Activated CD8-positive, alpha-beta memory T cell treated with anti-CD3 and anti-CD28 coated beads, Interleukin-2, amount 50 U/mL, for 24 hours (primary cell): Measurements from ENCODE around the gene STARD3.
A peak's percentile ranks its signal among the peaks of the same experiment; 100 is the strongest.

Experiments used
- DNase-seq: peaks from one replicate; pipeline ENCODE4 v3.0.0-alpha.2; 2020; ENCODE audit errors: extremely low read depth

The STARD3 gene

DNA sequence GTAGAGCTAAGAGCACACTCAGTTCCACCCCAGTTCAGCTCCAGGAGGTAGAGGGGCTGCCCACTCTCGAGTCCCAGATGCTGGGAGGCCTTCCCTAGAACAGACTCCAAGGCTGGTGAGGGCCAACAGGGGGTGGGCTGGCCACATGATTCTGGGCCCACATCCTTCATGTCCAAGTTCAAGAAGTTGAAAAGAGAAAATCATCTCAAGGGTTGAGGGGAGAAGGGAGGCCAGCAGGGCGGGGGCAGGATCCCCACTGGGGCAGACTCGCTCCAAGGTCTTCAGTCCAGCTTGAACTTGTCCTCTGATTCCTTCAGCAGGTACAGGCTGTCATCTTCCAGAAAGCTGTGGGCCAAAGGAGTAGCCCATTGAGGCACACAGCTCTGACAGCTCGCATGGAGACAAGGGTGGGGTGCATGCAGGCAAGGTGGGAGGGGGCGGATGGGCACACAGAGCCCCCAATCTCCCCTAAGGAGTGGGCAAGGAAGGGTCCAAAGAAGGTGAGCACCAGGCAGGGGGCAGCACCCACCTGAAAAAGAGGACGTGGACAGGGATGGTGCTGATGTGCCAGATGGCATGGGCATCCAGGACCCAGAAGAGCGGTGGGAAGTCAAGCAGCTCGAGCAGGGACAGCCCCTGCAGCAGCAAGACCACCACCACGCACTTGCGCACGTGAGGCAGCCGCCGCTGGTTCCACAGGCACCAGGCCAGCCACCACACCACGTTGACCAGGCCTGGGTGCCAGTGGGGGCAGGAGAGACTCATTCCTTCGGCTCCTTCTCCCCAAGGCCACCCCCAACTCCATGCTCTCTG lies 35.8 kb downstream of the STARD3 start:
- DNase-seq = no peak

DNA sequence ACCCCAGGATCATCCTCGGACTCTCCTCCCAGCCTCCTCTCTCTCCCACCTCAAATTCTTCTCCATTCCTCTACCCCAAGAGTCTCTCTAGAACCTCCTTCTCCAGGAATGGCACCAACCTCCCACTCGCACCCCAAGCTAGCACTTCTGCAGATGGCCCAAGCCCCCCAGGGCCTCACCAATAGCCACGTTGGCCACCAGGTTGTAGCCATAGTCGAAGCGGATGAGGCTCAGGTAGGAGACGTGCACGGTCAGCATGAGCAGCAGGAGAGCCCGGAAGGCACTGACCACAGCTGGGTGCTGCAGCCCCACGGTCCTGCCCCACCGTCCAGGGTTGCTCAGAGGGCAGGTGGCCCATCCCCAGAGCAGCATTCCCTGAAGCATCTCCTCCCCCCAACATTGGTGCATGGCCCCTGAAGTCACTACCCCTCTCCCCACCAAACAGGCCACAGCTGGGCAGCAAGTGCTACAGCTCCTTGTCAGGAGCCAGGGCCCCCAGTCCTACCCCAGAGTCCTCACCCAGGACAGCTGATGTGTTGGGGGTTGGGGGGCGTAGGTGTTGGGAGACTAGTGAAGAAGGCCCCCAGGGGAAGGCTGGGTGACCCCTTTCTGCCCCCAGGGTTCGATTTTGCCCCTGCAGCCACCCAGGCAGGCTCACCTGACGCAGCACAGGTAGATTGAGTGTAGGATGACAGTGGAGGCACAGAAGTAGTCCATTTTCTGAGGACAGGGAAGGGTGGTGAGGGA lies 36.6 kb downstream of the STARD3 start:
- DNase-seq = no peak

DNA sequence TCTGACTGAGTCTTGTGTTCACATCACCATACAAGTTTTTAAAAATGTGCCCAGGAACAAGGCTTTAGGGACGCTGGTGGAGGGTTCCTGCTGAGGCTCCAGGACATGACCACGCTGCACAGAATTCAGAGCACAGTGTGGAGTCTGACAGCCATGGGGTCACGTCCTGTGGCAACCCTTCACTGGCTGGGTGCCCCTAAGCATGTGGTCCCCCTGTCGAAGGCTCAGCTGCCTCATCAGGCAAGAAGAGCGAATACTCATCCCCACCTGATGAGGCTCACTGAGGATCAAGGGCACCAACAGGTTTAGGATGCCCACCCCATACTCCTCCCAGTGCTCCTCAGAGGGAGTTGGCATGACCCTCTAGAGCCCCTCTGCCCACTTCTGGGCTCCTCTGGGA lies 37.2 kb downstream of the STARD3 start:
- no peak for DNase-seq

DNA sequence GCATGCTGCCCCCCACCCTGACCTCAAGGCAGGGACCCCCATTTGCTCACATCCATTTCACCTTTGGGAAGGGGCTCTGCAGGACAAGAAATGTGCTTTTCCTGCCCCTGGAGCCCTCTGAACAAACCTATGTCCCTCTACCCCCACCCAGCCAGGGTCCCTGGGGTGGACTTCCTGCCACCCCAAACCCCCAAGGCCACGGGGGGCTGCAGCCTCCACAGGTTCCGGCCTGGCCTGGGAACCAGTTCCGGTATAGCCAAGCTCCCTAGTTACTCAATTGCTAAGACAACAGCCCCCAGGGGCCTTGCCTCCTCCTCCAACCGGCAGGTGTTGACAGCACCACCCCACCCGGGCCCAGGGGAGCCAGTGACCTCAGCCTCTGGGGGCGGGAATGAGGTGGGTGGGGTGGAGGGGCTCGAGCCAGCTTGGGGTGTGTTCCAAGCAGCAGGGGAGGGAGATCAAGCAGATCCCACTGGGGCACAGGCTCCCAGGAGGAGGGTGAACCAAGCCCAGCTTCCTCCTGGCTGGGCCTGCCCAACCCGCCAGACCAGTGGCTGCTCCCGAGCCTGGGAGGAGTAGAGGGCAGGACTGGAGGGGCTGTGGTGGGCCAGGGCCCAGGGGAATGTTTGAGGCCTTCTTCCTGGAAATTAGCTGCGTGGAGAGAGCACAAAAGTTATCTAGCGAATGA lies 37.9 kb downstream of the STARD3 start:
- no peak for DNase-seq

DNA sequence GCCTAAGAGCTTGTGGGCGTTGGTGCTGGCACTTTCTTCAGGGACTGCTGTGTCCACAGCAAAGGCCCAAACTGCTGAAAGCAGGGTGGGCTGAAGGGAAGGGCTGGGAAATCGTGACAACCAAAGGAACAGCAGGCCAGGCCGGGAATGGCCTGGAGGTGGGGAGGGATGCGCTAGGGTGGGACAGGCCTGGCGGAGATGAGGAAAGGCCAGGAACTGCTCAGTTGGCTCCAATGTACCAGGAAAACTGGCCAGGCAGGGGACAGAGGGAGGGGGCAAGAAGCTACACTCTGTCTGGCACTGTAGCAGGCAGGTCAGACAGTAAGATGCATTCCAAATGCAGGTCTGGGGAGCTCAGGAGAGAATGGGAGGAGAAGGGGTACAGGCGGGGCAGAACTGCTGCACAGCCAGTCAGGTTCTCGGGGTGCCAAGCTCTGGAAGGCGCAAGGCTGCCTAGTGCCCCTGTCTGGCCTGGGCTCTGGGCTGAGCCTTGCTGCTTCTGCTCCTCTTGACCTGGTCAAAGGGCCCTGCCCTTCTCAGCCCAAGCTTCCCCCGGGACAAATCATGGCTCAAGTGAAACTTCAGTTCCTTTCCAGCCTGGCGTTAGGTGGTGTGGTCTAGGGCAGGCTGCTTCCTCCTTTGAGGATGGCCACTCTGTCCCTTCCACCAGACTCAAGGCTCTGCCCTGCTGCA lies 38.6 kb downstream of the STARD3 start:
- DNase-seq = no peak

DNA sequence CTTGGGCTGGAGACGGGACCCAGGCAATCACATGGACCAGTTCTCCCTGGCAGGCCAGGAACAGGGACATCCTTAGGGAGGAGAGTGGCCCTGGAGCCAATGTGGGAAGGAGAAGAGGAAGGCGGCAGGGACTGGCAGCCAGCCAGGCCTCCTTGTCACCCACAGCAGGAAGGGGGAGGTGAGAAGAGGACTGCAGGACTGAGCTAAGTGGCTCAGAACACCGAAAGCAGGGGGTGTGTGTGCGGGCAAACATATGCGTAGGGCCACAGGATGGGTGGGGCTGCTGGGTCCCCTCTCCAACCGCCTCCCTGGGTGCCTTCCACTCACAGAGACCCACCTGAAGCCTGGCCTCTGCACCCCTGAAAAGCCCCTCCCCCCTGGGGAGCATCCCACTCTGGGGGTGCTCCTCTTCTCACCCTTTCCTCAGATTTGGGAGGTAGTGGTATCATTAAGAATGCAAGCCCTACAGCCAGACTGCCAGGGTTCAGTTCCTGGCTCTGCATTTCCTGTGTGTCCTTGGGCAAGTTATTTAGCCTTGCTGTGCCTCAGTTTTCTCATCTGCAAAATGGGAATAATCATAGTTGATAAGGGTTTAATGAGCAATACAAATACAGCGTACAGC lies 39.4 kb downstream of the STARD3 start:
- DNase-seq = no peak

DNA sequence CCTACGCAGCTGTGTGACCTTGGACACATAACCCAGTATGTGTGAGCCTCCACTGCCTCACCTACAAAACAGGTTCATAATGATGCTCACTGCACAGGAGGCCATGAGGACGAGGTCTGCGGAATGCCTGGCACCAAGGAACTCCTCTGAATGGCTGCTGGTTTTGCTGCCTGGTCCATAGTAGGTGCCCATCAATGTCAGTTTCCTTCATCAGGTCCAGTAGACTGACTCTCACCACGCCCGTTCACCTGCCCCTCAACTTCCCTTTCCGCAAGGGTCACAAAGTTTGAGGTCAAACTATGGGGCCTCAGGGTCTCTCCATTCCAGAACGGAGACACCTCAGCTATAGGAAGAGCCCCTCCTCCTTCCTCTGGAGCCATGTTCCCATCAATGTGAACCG lies 40.1 kb downstream of the STARD3 start:
- no peak for DNase-seq

DNA sequence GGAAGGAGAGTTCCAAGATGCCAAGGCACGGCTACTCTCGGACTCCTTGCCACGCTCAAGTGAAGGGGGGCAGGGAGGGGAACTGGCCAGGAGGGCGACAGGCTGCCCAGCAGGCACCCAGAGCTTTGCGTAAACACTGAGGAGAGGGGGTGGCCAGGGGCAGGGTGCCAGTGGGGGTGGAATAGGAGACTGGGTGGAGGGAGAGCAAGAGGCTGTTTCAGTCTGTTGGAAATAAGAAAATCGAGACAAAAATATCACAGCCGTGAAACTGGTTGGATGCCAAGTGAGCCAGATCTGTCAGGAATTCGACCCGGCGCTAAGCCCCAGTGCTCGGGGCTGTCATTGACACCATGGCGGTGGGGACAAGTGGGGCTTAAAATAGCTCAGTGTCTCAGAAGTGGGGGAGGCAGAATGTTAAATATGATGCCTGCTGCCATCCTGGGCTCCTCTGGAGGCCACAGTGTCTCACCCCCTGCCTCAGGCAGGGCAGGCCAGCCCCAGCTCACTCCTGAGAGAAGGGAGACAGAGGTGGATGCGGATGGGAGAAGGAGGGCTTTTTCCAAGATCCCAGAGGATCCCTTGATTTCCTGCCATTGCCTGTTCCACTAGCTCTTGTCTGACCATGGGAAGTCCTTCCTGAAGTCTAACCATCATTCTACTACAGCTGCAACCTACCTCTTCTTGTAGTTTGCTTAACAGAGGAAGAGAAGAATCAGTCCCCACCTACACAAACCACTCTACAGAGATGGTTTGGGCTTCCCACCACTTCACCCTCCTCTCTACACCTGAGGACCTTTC lies 40.8 kb downstream of the STARD3 start:
- no peak for DNase-seq

DNA sequence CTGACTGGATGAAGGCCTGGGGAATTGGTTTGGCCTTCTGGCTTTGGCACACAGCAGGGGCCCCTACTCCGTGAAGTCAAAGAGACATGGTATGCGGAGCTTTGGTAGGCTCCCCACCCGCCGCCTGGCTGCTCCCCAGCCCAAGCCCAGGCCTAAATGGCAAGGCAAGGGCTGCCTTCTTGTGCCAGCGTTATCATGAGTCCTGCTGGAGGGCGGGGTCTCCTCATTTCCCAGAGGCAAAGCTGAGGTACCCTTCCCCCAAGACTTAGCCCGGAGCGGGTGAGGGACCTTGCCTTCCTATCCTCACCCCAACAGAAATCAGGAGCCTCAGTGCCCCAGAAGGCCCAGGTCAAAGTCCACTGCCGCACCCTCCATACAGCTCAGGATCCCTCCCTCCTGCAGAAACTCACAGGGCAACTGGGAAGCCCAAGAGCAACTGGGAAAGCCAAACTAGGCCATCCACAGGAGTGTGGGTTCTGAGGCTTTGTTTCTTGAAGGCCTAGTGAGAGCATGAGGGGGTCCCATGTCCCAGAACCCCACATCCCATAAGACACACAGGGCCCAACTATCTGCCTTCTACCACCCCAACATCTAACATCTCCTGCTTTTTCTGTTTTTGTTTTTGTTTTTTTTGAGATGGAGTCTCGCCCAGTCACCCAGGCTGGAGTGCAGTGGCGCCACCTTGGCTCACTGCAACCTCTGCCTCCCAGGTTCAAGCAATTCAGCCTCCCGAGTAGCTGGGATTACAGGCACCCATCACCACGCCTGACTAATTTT lies 41.6 kb downstream of the STARD3 start:
- DNase-seq = no peak

DNA sequence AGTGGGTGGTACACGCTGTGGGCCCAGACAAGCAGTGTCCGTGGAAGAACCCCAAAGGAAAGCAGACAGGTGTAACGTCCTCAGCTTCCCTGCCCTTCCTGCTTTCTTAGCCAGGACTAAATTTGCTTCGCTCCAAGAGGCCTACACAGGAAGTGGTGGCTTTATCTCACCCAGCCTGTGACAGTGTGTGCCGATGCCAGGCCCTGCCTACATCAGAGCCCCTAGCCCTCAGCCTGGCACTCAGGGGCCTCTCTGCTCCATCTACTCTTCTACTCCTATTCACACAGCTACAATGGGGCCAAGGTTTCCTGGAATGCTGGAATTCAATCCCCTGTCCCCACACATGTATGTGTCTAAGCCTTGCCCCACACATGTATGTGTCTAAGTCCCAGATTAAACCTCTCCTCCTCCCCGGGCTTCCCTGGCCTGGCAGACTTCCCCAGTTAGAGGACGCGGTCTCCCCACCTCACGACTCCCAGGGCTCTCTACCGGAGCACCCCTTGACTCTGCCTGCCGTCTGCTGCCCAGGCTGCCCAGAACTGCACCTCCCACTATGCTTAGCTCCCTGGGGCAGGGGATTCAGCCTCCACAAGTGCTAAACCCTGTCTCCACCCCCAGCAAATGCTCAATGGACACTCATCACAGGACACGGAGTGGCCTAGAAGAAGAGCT lies 42.7 kb downstream of the STARD3 start:
- no peak for DNase-seq

DNA sequence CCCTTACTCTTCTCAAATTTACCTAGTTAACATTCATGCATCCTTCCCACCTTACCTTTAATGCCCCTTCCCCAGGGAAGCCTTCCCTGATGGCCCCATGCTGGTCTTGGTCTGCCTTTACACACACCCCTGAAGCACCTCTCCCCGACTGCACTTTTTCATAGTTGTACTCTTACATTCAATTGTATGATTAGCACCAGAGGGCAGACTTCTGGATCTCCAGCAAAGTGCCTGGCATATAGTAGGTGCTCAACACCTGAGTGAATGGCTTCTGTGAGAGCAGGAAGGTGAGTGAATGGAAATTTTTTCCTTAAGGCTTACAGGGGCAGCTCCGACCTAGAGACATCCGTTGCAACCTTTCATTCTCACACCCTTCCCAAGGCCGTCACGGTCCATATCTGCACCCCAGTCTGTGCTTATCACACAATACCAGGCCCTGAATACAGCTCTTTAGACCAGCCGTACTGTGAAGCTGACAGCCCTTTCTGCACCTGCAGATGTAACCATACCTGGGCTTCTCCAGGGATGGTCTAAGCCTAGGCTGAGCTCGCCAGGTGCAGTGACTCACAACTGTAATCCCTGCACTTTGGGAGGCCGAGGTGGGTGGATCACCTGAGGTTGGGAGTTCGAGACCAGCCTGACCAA lies 46.5 kb downstream of the STARD3 start:
- DNase-seq = no peak

DNA sequence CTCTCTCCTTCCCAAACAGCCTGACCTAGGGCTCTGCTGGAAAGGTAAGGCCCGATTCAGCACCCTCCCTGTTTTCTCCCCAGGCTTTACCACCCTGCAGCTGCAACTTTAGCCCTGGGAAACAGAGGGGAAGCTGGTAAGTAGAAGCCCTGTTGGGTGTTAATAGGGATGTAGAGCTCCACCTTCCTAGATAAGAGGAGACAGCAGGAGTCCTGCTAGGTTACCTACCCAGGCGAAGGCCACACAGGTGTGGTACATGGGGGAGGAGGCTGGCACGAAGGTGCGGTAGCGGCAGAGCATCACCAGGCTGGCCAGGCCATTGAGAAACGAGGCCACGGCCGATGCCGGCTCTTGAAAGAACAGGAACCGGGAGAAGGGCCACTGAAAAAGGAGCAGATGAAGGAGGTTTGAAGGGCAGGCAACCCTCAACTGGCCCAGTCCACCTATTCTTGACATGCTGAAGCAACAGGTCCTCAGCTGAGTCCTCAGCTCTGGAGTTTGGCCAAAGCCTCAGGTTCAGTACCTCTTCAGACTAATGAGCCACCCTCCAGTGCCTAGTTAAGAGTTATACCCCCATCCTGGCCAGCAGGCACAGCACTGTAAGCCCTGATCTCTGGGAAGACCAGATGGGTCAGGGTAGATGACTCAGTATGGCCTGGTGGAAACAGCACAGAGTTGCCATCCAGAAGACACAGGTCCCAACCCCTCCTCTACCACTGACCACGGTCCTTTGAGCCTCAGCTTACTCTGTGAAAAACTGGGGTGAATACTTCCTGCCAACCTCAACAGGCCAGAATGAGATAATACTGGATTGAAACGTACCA lies 47.6 kb downstream of the STARD3 start:
- no peak for DNase-seq

DNA sequence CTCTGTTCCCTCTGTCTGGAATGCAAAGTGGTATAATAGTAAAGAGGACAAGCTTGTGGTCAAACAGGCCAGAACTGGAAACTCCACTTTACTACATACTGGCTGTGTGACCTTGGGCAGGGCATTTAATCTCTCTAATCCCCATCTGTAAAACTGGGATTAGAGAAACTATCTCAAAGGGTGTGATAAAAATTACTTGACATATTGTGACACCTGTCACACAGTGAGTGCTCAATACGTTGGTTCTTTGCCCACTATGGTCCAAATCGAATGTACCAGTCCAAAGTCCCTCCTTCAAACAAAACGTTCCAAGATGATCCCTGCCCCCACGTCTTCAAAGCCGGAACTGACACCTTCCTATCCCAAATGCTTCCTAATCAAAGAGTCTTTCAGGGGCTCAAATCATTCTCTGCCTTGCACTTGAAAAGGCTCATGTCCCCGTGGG lies 50.2 kb downstream of the STARD3 start:
- no peak for DNase-seq

DNA sequence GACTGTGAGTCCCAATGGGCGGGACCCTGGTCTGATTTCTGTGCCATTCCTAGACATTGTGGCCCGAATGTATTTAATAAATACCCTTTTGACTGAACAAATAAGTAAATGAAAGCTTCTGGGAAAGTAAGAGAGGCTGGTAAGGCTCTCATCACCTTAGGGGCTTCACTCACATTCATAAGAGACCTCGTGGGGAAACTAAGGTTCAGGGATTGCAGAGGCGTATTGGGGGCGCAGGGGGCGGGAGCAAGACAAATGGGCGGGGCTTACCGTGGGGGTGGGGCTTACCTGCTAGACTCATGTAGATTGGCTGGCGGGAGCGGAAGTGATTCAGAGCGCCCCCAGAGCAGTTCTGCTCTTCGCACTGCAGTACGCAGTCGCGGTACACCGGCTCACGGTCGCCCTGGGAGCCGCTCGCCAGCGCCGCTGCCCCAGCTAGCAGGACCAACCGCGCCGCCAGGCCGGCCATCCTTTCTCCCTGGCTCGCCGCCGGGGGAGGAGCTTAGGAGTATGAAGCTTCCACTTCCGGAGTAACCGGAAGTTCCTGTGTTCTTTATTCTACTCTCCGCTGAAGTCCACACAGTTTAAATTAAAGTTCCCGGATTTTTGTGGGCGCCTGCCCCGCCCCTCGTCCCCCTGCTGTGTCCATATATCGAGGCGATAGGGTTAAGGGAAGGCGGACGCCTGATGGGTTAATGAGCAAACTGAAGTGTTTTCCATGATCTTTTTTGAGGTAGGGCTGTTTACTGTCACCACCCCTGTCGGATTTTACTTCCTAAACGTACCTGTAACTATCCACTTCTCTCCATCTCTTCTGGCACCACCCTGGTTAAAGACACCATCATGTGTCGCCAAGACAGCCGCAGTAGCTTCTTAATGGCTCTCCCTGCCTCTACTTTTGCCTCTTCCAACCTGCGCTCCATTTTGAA lies 50.9 kb downstream of the STARD3 start, which contains the start of gene PGAP3:
TSS of gene PGAP3 (minus strand) at position 512 of the 929 bp plus-strand sequence. CDS start at position 469, 43 bp downstream.
- peak; percentile 70 for DNase-seq

DNA sequence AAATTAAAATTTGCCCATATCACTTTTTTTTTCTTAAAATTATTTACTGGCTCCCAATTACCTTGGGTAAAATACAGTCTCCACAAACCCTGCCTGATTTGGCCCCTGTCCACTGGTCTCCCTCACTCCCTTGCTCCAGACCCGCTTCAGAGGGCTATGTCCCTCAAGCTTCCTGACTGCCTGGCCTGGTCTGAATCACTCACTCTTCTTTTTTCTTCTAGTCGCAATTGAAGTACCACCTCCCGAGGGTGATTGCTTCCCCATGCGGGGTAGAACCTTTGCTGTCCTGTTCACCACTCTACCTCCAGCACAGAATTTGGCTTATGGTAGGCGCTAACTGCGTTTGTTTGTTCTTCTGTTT lies 51.5 kb downstream of the STARD3 start:
- DNase-seq = no peak

DNA sequence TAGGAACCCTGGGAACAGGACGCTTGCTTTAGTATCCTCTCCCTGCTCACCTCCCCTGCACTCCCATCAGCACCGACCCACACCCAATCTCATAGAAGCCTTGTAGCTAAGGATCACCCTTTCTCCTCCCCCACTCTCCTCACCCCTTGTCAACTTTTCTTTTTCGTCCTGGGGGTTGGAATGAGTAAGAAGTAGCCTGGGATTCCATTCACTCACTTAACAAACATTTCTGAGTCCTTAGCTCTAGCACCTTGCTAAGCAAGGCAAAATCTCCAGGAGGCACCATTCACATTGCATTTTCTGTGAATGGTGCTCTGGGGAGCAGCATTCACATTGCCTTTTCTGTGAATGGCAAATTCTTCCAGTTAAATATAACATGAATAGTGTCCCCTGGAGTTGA lies 52.0 kb downstream of the STARD3 start:
- DNase-seq = no peak

DNA sequence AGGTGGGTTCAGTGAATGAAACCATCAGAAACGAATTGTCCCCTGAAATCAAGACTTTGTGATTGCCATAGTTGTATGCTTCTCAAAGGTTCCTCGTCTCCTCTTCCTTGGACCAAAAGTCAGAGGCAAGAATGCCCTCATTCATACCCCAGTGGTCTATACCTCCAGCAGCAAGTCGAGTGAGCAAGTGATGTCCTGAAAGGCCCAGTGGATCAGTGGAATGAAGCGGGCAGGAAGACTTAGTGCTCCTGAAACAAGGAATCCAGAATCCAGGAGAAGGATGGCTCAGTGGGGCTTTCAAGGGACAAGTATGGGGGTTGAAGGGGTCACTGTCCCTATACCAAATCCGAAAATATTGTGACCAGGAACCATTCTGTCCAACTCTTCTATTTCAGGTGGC lies 57.6 kb downstream of the STARD3 start:
- DNase-seq = no peak
